Vagina (tissue), 2 donors: ENCODE data around the gene PDCD7. TPM values are rescaled to one million over a fixed set of nuclear protein-coding genes. Genes with fewer than 3 reads are reported as not detected.
"Not testable (repeated sequence)": the region's sequence is repeated elsewhere in the genome, so short reads cannot be mapped to it uniquely, and the experiment has no call there.

Source experiments
- DNase-seq, 2 donors: peaks; one replicate each; pipeline ENCODE4 v3.0.0-alpha.2; 2017; ENCODE audit errors: extremely low spot score in 2 of 2
- H3K27ac ChIP-seq: fragments of 200-600 bp; sonication (generic); one replicate; pipeline ENCODE4 v1.5.1; 2019
- H3K27me3 ChIP-seq: fragments of 200-600 bp; sonication (generic); one replicate; pipeline ENCODE4 v1.5.1; 2019
- H3K36me3 ChIP-seq, 2 donors: fragments of 200-600 bp; sonication (generic); one replicate each; pipeline ENCODE4 v1.5.1; 2017 to 2019
- H3K4me1 ChIP-seq: fragments of 200-600 bp; sonication (generic); one replicate; pipeline ENCODE4 v1.5.1; 2019
- H3K4me3 ChIP-seq, 2 donors: fragments of 200-600 bp; sonication (generic); 1 replicate in 1 of 2; 2 replicates in 1 of 2; pipeline ENCODE4 v1.5.1; 2016 to 2019
- H3K9me3 ChIP-seq: fragments of 200-600 bp; sonication (generic); one replicate; pipeline ENCODE4 v1.5.1; 2019
- CTCF ChIP-seq, 3 experiments: fragments of 450-650 bp in 2 of 3; fragments of 200-600 bp in 1 of 3; sonication (generic) in 1 of 3; IDR thresholded peaks; one replicate each; pipeline ENCODE4 v1.5.1; 2017 to 2019; ENCODE audit warnings: antibody characterized with exemption in 3 of 3, mild to moderate bottlenecking in 2 of 3, moderate library complexity in 2 of 3
- POLR2A ChIP-seq, 2 donors: fragments of 450-650 bp; IDR thresholded peaks; one replicate each; pipeline ENCODE4 v1.6.1; 2017; ENCODE audit warnings: antibody characterized with exemption in 2 of 2, mild to moderate bottlenecking in 2 of 2, moderate library complexity in 2 of 2
- POLR2AphosphoS5 ChIP-seq, 2 donors: sonication (generic); formaldehyde crosslinking; IDR thresholded peaks; one replicate each; pipeline ENCODE4 v1.9.0; 2017; ENCODE audit warnings: antibody characterized with exemption in 2 of 2, mild to moderate bottlenecking in 2 of 2, low read depth in 1 of 2; ENCODE audit not compliant: insufficient read depth in 1 of 2
- intact Hi-C: fragments of 100-400 bp; cut with DNase I; formaldehyde crosslinking; loops from one replicate; pipeline ENCODE4 v1.15.1; 2023
- total RNA-seq: library from RNA; depleted of rRNA; stranded (reverse); fragments of >200 nt; gene quantifications from one replicate; pipeline ENCODE4 v1.2.3, GENCODE V29; 2016

The PDCD7 gene
- total RNA-seq, 1 donor from 2014 or later = 16.5 TPM

GRCh38 chr15:65100442-65100841, 33.2 kb downstream of the PDCD7 start:
- DNase-seq = peak; percentile 83 to 84
- no peak overlapping the region for H3K4me3 ChIP-seq
- TF ChIP-seq CTCF (IDR thresholded peaks at IDR 0.05) = no peak
- no peak for TF ChIP-seq POLR2A (IDR thresholded peaks at IDR 0.05)
- no peak for TF ChIP-seq POLR2AphosphoS5 (IDR thresholded peaks at IDR 0.05; ENCODE audit: insufficient read depth in 1 of 2, low read depth in 1 of 2)
- no peak overlapping the region for H3K27ac ChIP-seq
- H3K9me3 ChIP-seq = no peaks in the 10 kb centered on the region
- peaks cover 0 to 23% of the 10 kb centered on the region in 2 donors for H3K36me3 ChIP-seq
- intact Hi-C loops = no loop called here
- H3K4me1 ChIP-seq = peaks cover 15% of the 10 kb centered on the region
- H3K27me3 ChIP-seq = no peaks in the 10 kb centered on the region

GRCh38 chr15:65099801-65100200, 33.8 kb downstream of the PDCD7 start:
- DNase-seq, H3K4me3 ChIP-seq, H3K27ac ChIP-seq, H3K27me3 ChIP-seq, intact Hi-C loops, H3K9me3 ChIP-seq: not testable (repeated sequence)
- H3K4me1 ChIP-seq = peaks cover 18% of the 10 kb centered on the region
- peaks cover 0 to 17% of the 10 kb centered on the region in 2 donors for H3K36me3 ChIP-seq

- Histone ChIP-seq H3K9me3 (no peaks in the 10 kb centered on the region), H3K27me3 (no peaks in the 10 kb centered on the region), H3K4me3 (no peak overlapping the region), H3K4me1 (peaks cover 22% of the 10 kb centered on the region), H3K36me3 (peaks cover 0 to 12% of the 10 kb centered on the region in 2 donors), H3K27ac (no peak overlapping the region)
- no peak for DNase-seq
- no peak for TF ChIP-seq CTCF (IDR thresholded peaks at IDR 0.05)
- TF ChIP-seq POLR2AphosphoS5 (IDR thresholded peaks at IDR 0.05; ENCODE audit: insufficient read depth in 1 of 2, low read depth in 1 of 2) = no peak
- TF ChIP-seq POLR2A (IDR thresholded peaks at IDR 0.05) = no peak
- intact Hi-C loops = no loop called here
Measured at GRCh38 chr15:65099336-65099735, 34.3 kb downstream of the PDCD7 start.

GRCh38 chr15:65097651-65098263, 35.9 kb downstream of the PDCD7 start:
- peaks cover 22% of the 10 kb centered on the region for H3K4me1 ChIP-seq
- peak; percentile 55 to 72 for DNase-seq
- intact Hi-C loops = no loop called here
- peaks cover 0 to 12% of the 10 kb centered on the region in 2 donors for H3K36me3 ChIP-seq
- H3K27me3 ChIP-seq = no peaks in the 10 kb centered on the region
- H3K9me3 ChIP-seq = no peaks in the 10 kb centered on the region
- no peak overlapping the region for H3K4me3 ChIP-seq
- TF ChIP-seq POLR2A (IDR thresholded peaks at IDR 0.05) = no peak
- TF ChIP-seq POLR2AphosphoS5 (IDR thresholded peaks at IDR 0.05; ENCODE audit: insufficient read depth in 1 of 2, low read depth in 1 of 2) = no peak
- no peak for TF ChIP-seq CTCF (IDR thresholded peaks at IDR 0.05)
- no peak overlapping the region for H3K27ac ChIP-seq

GRCh38 chr15:65096481-65097385, 36.9 kb downstream of the PDCD7 start:
- Histone ChIP-seq H3K4me3 (no peak overlapping the region), H3K9me3 (no peaks in the 10 kb centered on the region), H3K27ac (no peak overlapping the region), H3K4me1 (peaks cover 24% of the 10 kb centered on the region), H3K36me3 (peaks cover 0 to 12% of the 10 kb centered on the region in 2 donors), H3K27me3 (no peaks in the 10 kb centered on the region)
- intact Hi-C loops = no loop called here
- DNase-seq = peak in 1 of 2 donors; percentile 77
- no peak for TF ChIP-seq POLR2AphosphoS5 (IDR thresholded peaks at IDR 0.05; ENCODE audit: insufficient read depth in 1 of 2, low read depth in 1 of 2)

GRCh38 chr15:65095747-65096104, 37.9 kb downstream of the PDCD7 start:
- intact Hi-C loops = no loop called here
- Histone ChIP-seq H3K27me3 (no peaks in the 10 kb centered on the region), H3K4me3 (no peak overlapping the region), H3K36me3 (peaks cover 0 to 12% of the 10 kb centered on the region in 2 donors), H3K27ac (no peak overlapping the region), H3K9me3 (no peaks in the 10 kb centered on the region), H3K4me1 (peaks cover 15% of the 10 kb centered on the region)
- TF ChIP-seq POLR2AphosphoS5 (IDR thresholded peaks at IDR 0.05; ENCODE audit: insufficient read depth in 1 of 2, low read depth in 1 of 2) = no peak
- TF ChIP-seq CTCF (IDR thresholded peaks at IDR 0.05) = no peak
- no peak for TF ChIP-seq POLR2A (IDR thresholded peaks at IDR 0.05)
- DNase-seq = peak in 1 of 2 donors; percentile 58
